CD4-positive, alpha-beta T cell (primary cell): ENCODE data around the gene UBE3B. TPM values are rescaled to one million over a fixed set of nuclear protein-coding genes. Genes with fewer than 3 reads are reported as not detected.

Experiments used
- ATAC-seq: fragments of 200-7000 bp; cut with Tn5 transposase; one replicate; pipeline ENCODE4 v1.10.0; 2022; ENCODE audit warnings: mild to moderate bottlenecking; ENCODE audit not compliant: poor library complexity
- CTCF ChIA-PET: fragments of 350-600 bp; sonication (Branson Sonifier 250); formaldehyde crosslinking; loops from one replicate; lab custom pipeline; 2021; ENCODE audit warnings: antibody characterized with exemption, inconsistent platforms; lab: Charles Lee
- POLR2A ChIA-PET: fragments of 350-600 bp; sonication (Branson Sonifier 250); formaldehyde crosslinking; loops from one replicate; lab custom pipeline; 2021; ENCODE audit warnings: antibody characterized with exemption, inconsistent platforms; lab: Charles Lee
- DNase-seq, 14 experiments: peaks; one replicate each; pipeline ENCODE4 v3.0.0-alpha.2; 2013 to 2020; ENCODE audit warnings: mixed read lengths in 2 of 14
- H3K27ac ChIP-seq, 2 donors: one replicate each; pipeline versions ENCODE4 v1.5.1 to v1.7.0; 2013; ENCODE audit warnings: low read length in 2 of 2, low read depth in 1 of 2, mild to moderate bottlenecking in 1 of 2
- H3K27me3 ChIP-seq, 2 experiments: 1 replicate in 1 of 2; 2 replicates in 1 of 2; pipeline versions ENCODE4 v1.6.1 to v1.7.0; 2013; ENCODE audit warnings: low read length in 2 of 2, control low read depth in 1 of 2, mild to moderate bottlenecking in 1 of 2, moderate library complexity in 1 of 2; ENCODE audit not compliant: insufficient read depth in 2 of 2, control insufficient read depth in 1 of 2
- H3K36me3 ChIP-seq: one replicate; pipeline ENCODE4 v1.6.1; 2013; ENCODE audit warnings: low read length, control low read depth; ENCODE audit not compliant: insufficient read depth
- H3K4me1 ChIP-seq: one replicate; pipeline ENCODE4 v1.6.1; 2013; ENCODE audit warnings: low read length, control low read depth; ENCODE audit not compliant: insufficient read depth
- H3K4me3 ChIP-seq: one replicate; pipeline ENCODE4 v1.5.1; 2013; ENCODE audit warnings: mild to moderate bottlenecking, low read length, moderate library complexity
- H3K9me3 ChIP-seq, 2 experiments: 1 replicate in 1 of 2; 2 replicates in 1 of 2; pipeline versions ENCODE4 v1.6.1 to v1.7.0; 2013; ENCODE audit warnings: low read length in 2 of 2, mild to moderate bottlenecking in 2 of 2, control low read depth in 1 of 2, moderate library complexity in 1 of 2; ENCODE audit not compliant: control insufficient read depth in 1 of 2, insufficient read depth in 1 of 2
- H3K27ac Mint-ChIP-seq: one replicate; pipeline ENCODE4 v1.8.0; 2020; ENCODE audit warnings: mixed read lengths
- H3K27me3 Mint-ChIP-seq: one replicate; pipeline ENCODE4 v1.8.0; 2021; ENCODE audit warnings: mixed read lengths
- H3K36me3 Mint-ChIP-seq: one replicate; pipeline ENCODE4 v1.8.0; 2021; ENCODE audit warnings: low read depth, mixed read lengths
- H3K4me1 Mint-ChIP-seq: one replicate; pipeline ENCODE4 v1.8.0; 2021; ENCODE audit warnings: low read depth, mixed read lengths
- H3K4me3 Mint-ChIP-seq: one replicate; pipeline ENCODE4 v1.8.0; 2020; ENCODE audit warnings: mild to moderate bottlenecking, mixed read lengths
- H3K9me3 Mint-ChIP-seq: one replicate; pipeline ENCODE4 v1.8.0; 2020; ENCODE audit warnings: mixed read lengths
- CTCF ChIP-seq: fragments of 200-600 bp; IDR thresholded peaks from one replicate; pipeline ENCODE4 v1.8.0; 2022; ENCODE audit warnings: antibody characterized with exemption, mild to moderate bottlenecking
- intact Hi-C, 2 experiments: fragments of 100-400 bp; cut with DNase I in 1 of 2; cut with micrococcal nuclease in 1 of 2; formaldehyde crosslinking; loops; one replicate each; pipeline versions ENCODE4 v1.15.1 to v1.9.0; 2023 to 2025; cut with DNase I, micrococcal nuclease
- total RNA-seq, 174 experiments: library from RNA in 2 of 174; stranded (reverse) in 2 of 174; gene quantifications; one replicate each; pipeline ENCODE4 v1.2.3 and lab custom pipeline; 2021 to 2026

Gene UBE3B
- total RNA-seq, 2 experiments from 2014 or later, result 17.2 to 19.9 TPM

- ATAC-seq, result no peak
- Mint-ChIP-seq H3K27ac (no peak overlapping the region), H3K4me3 (no peak overlapping the region), H3K4me1 (peaks cover 29% of the 10 kb centered on the region), H3K27me3 (no peaks in the 10 kb centered on the region), H3K9me3 (no peaks in the 10 kb centered on the region), H3K36me3 (peaks cover 61% of the 10 kb centered on the region)
- ChIA-PET CTCF (interaction anchor here (2.7 kb wide), 1 partner anchor 22 kb away, joined by 12 read pairs; no protein-coding TSS in a partner anchor), POLR2A (no interaction called here)
- Histone ChIP-seq H3K27ac (no peak overlapping the region), H3K9me3 (no peaks in the 10 kb centered on the region), H3K4me1 (peaks cover 19% of the 10 kb centered on the region), H3K4me3 (no peak overlapping the region), H3K27me3 (no peaks in the 10 kb centered on the region), H3K36me3 (peaks cover 45% of the 10 kb centered on the region)
- intact Hi-C loops, result loop anchor here in 1 of 2 experiments (2.0 to 10.0 kb wide), 9 partner anchors 99 to 1891 kb away; partner anchors contain the start of genes ANKRD13A, ATP2A2, FICD and GIT2
- TF ChIP-seq CTCF, result no peak
- no peak for DNase-seq
These were observed 98.2 kb downstream of the UBE3B start for GRCh38 chr12:109575683-109576082.

- Histone ChIP-seq H3K4me1 (peaks cover 18% of the 10 kb centered on the region), H3K27ac (no peak overlapping the region), H3K36me3 (peaks cover 58% of the 10 kb centered on the region), H3K9me3 (no peaks in the 10 kb centered on the region), H3K4me3 (no peak overlapping the region), H3K27me3 (no peaks in the 10 kb centered on the region)
- no peak for DNase-seq
- no peaks in the 10 kb centered on the region for H3K27me3 Mint-ChIP-seq
- intact Hi-C loops, result loop anchor here in 1 of 2 experiments (5.0 to 10.0 kb wide), 8 partner anchors 300 to 1893 kb away; partner anchors contain the start of genes ANKRD13A, ATP2A2, FICD and GIT2
- no peak overlapping the region for H3K4me3 Mint-ChIP-seq
- peaks cover 70% of the 10 kb centered on the region for H3K36me3 Mint-ChIP-seq
- no peak for TF ChIP-seq CTCF
- H3K27ac Mint-ChIP-seq, result no peak overlapping the region
- peaks cover 29% of the 10 kb centered on the region for H3K4me1 Mint-ChIP-seq
- ChIA-PET CTCF (no interaction called here), POLR2A (no interaction called here)
- ATAC-seq, result no peak
- H3K9me3 Mint-ChIP-seq, result no peaks in the 10 kb centered on the region
These were observed 99.9 kb downstream of the UBE3B start for GRCh38 chr12:109577311-109577710.

GRCh38 chr12:109578330-109578927 is 101.0 kb downstream of the UBE3B start:
- Mint-ChIP-seq H3K4me3 (no peak overlapping the region), H3K4me1 (peaks cover 18% of the 10 kb centered on the region), H3K27me3 (no peaks in the 10 kb centered on the region), H3K9me3 (no peaks in the 10 kb centered on the region), H3K27ac (no peak overlapping the region), H3K36me3 (peaks cover 60% of the 10 kb centered on the region)
- Histone ChIP-seq H3K9me3 (no peaks in the 10 kb centered on the region), H3K27ac (no peak overlapping the region), H3K36me3 (peaks cover 61% of the 10 kb centered on the region), H3K4me3 (no peak overlapping the region), H3K4me1 (peaks cover 8% of the 10 kb centered on the region), H3K27me3 (no peaks in the 10 kb centered on the region)
- CTCF ChIA-PET, result interaction anchor here (1.2 kb wide), 1 partner anchor 8 kb away, joined by 3 read pairs; no protein-coding TSS in a partner anchor
- no peak for DNase-seq
- POLR2A ChIA-PET, result no interaction called here
- no peak for ATAC-seq
- intact Hi-C loops, result loop anchor here in 1 of 2 experiments (5.0 to 10.0 kb wide), 8 partner anchors 299 to 1894 kb away; partner anchors contain the start of genes ANKRD13A, ATP2A2, FICD and GIT2
- TF ChIP-seq CTCF, result no peak
